Endothelial cell of umbilical vein (primary cell): Measurements from ENCODE around the gene IL10RB. TPM values are rescaled to one million over a fixed set of nuclear protein-coding genes. Genes with fewer than 3 reads are reported as not detected.

ENCODE experiments used
- BruUV-seq: library from RNA; stranded (reverse); fragments of 400-500 nt; replicated peaks from 2 replicates; lab custom pipeline; 2021; lab: Mats Ljungman, UMichigan
- CTCF ChIA-PET: fragments of 300-600, 350-600 bp; sonication (Branson Sonifier 250); formaldehyde crosslinking; loops from one replicate; lab custom pipeline; 2021; ENCODE audit warnings: antibody characterized with exemption, inconsistent platforms; lab: Charles Lee
- POLR2A ChIA-PET: fragments of 300-600, 350-600 bp; sonication (Branson Sonifier 250); formaldehyde crosslinking; loops from one replicate; lab custom pipeline; 2021; ENCODE audit warnings: antibody characterized with exemption, inconsistent platforms; lab: Charles Lee
- DNase-seq: peaks from one replicate; pipeline ENCODE4 v3.0.0-alpha.2; 2011; ENCODE audit warnings: low read depth, low spot score
- FAIRE-seq: peaks from 2 replicates; lab custom pipeline; 2011; peaks lifted over from hg19 to GRCh38; lab: Jason Lieb, UNC
- H2AFZ ChIP-seq: 2 replicates; pipeline ENCODE4 v1.6.0; 2012; ENCODE audit warnings: low read depth, low read length, control low read depth, inconsistent platforms
- H3K27ac ChIP-seq: 2 replicates; pipeline ENCODE4 v1.5.1; 2011; ENCODE audit warnings: low read depth, mild to moderate bottlenecking, control low read depth, low read length, moderate library complexity; ENCODE audit not compliant: insufficient read depth
- H3K27me3 ChIP-seq, 2 experiments: 2 replicates each; pipeline versions ENCODE4 v1.6.0 to v1.6.1; 2011; ENCODE audit warnings: low read length in 2 of 2, mixed read lengths in 1 of 2; ENCODE audit not compliant: control insufficient read depth in 2 of 2, insufficient read depth in 2 of 2
- H3K36me3 ChIP-seq, 2 experiments: 2 replicates in 1 of 2; 3 replicates in 1 of 2; pipeline ENCODE4 v1.5.1; 2011; ENCODE audit warnings: low read length in 2 of 2, mild to moderate bottlenecking in 1 of 2, moderate library complexity in 1 of 2; ENCODE audit not compliant: control insufficient read depth in 2 of 2, insufficient read depth in 2 of 2; ENCODE audit errors: extremely low read depth in 1 of 2
- H3K4me1 ChIP-seq: 3 replicates; pipeline ENCODE4 v1.5.1; 2011; ENCODE audit warnings: mild to moderate bottlenecking, low read length; ENCODE audit not compliant: control insufficient read depth, insufficient read depth; ENCODE audit errors: extremely low read depth
- H3K4me2 ChIP-seq: 2 replicates; pipeline ENCODE4 v1.6.1; 2011; ENCODE audit warnings: low read length, control low read depth, mixed read lengths; ENCODE audit not compliant: insufficient read depth
- H3K4me3 ChIP-seq, 3 experiments: fragments of 200-600 bp in 1 of 3; sonication (generic), shearing (Covaris generic) in 1 of 3; replicated peaks in 1 of 3; 2 replicates each; pipeline ENCODE4 v1.5.1; 2011 to 2016; ENCODE audit warnings: control low read depth in 3 of 3, low read length in 3 of 3, mild to moderate bottlenecking in 2 of 3, inconsistent platforms in 1 of 3, low read depth in 1 of 3, moderate library complexity in 1 of 3; ENCODE audit not compliant: insufficient read depth in 1 of 3
- H3K79me2 ChIP-seq: 2 replicates; pipeline ENCODE4 v1.6.0; 2012; ENCODE audit warnings: low read length, inconsistent platforms; ENCODE audit not compliant: control insufficient read depth, insufficient read depth
- H3K9ac ChIP-seq: replicated peaks from 2 replicates; pipeline ENCODE3; 2011; ENCODE audit warnings: low read length, control low read depth; ENCODE audit not compliant: insufficient read depth; ENCODE audit errors: extremely low read depth
- H3K9me1 ChIP-seq: replicated peaks from 3 replicates; pipeline ENCODE4 v1.6.0; 2011; ENCODE audit warnings: mild to moderate bottlenecking, low read length; ENCODE audit not compliant: control insufficient read depth, insufficient read depth; ENCODE audit errors: extremely low read depth
- H3K9me3 ChIP-seq: replicated peaks from 2 replicates; pipeline ENCODE4 v1.5.1; 2012; ENCODE audit warnings: low read length, inconsistent platforms; ENCODE audit not compliant: control insufficient read depth, insufficient read depth
- H4K20me1 ChIP-seq: replicated peaks from 2 replicates; pipeline ENCODE3; 2011; ENCODE audit warnings: mild to moderate bottlenecking, low read length; ENCODE audit not compliant: control insufficient read depth, insufficient read depth; ENCODE audit errors: extremely low read depth
- EZH2 ChIP-seq: IDR thresholded peaks from 2 replicates; pipeline ENCODE4 v1.6.1; 2012; ENCODE audit warnings: borderline replicate concordance, low read depth, mild to moderate bottlenecking, moderate library complexity, low read length, inconsistent platforms; ENCODE audit not compliant: severe bottlenecking
- FOS ChIP-seq: IDR thresholded peaks from 2 replicates; pipeline ENCODE4 v1.6.1; 2011; ENCODE audit warnings: mild to moderate bottlenecking, low read length, moderate library complexity, borderline replicate concordance; ENCODE audit not compliant: insufficient read depth
- GATA2 ChIP-seq: IDR thresholded peaks from 2 replicates; pipeline ENCODE4 v1.7.0; 2011; ENCODE audit warnings: low read depth, mild to moderate bottlenecking, moderate library complexity, mixed read lengths, low read length; ENCODE audit not compliant: insufficient read length, insufficient read depth
- JUN ChIP-seq: IDR thresholded peaks from 2 replicates; pipeline ENCODE4 v1.6.1; 2011; ENCODE audit warnings: borderline replicate concordance, low read depth; ENCODE audit not compliant: insufficient read length, insufficient read depth
- MAX ChIP-seq: IDR thresholded peaks from 2 replicates; pipeline ENCODE4 v1.6.1; 2011; ENCODE audit not compliant: insufficient read depth, insufficient read length
- MYC ChIP-seq: IDR thresholded peaks from one replicate; pipeline ENCODE4 v1.6.1; 2011; ENCODE audit warnings: mild to moderate bottlenecking, low read depth, low read length
- POLR2A ChIP-seq: IDR thresholded peaks from 2 replicates; pipeline ENCODE4 v1.6.1; 2012; ENCODE audit warnings: low read depth, mild to moderate bottlenecking, control low read depth, low read length
- POLR2AphosphoS5 ChIP-seq: IDR thresholded peaks from 2 replicates; pipeline ENCODE4 v1.6.1; 2012; ENCODE audit warnings: low read depth, mild to moderate bottlenecking, control low read depth, low read length, moderate library complexity; ENCODE audit not compliant: insufficient read depth
- dilution Hi-C: fragments of 300-500 bp; cut with MboI; formaldehyde crosslinking; loops from one replicate; pipeline ENCODE4 v1.15.0; 2019; ENCODE audit warnings: low sequenced_read_pairs; ENCODE audit not compliant: extremely low pct_ligation_motif_present
- intact Hi-C: fragments of 100-400 bp; cut with micrococcal nuclease; formaldehyde crosslinking; loops from one replicate; pipeline ENCODE4 v1.10.0; 2022
- polyA plus RNA-seq, 4 experiments: library from polyadenylated mRNA; depleted of rRNA in 3 of 4; stranded (reverse) in 3 of 4; unstranded in 1 of 4; fragments of >200 nt; gene quantifications; 2 replicates each; pipeline versions ENCODE4 v1.2.1 to v1.2.3, GENCODE V29; 2011 to 2012; ENCODE audit warnings: missing spikeins in 1 of 4
- total RNA-seq: library from RNA; stranded (reverse); gene quantifications from 2 replicates; pipeline ENCODE4 v1.2.3, GENCODE V29; 2021
- TF ChIP-seq, protein P1 (sequence below), 2 donors: IDR thresholded peaks; 1 replicate in 1 of 2; 2 replicates in 1 of 2; pipeline ENCODE4 v1.5.1; 2011; ENCODE audit warnings: low read length in 2 of 2, mild to moderate bottlenecking in 2 of 2, moderate library complexity in 2 of 2, control low read depth in 1 of 2, inconsistent platforms in 1 of 2, low read depth in 1 of 2; ENCODE audit not compliant: insufficient read depth in 1 of 2; ENCODE audit errors: extremely low read depth in 1 of 2

The IL10RB gene
- total and polyA plus RNA-seq, 2 donors (not counting 3 experiments of a cell fraction or from before 2014, with no cell fraction given), result 21.9 to 31.4 TPM

DNA sequence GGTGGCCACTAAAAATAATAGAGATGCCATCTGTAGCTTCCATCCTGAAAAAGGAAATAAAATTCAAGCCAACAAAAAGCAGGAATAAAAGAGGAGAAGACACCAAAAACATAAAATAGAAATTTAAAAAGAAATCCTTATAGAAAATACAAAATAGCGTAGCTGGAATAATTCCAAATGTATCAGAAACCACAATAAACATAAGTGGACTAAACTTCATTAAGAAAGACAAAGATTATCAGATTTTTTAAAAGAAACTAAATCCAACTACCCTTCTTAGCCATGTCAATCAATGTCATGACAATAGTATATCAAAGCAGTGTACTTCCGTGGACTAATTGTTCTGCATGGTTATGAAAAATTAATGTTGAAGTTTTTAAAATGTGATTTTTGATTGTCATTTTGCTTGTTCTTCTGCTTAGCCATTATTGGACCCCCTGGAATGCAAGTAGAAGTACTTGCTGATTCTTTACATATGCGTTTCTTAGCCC is 13.2 kb downstream of the IL10RB start:
- H3K4me3 ChIP-seq, result no peak overlapping the region
- H2AFZ ChIP-seq, result no peak overlapping the region
- BruUV-seq, result no TSS peak
- H3K79me2 ChIP-seq, result no peaks in the 10 kb centered on the region
- H3K27ac ChIP-seq, result no peak overlapping the region
- no peaks in the 10 kb centered on the region for H3K27me3 ChIP-seq
- H4K20me1 ChIP-seq, result no peaks in the 10 kb centered on the region
- no peaks in the 10 kb centered on the region for H3K4me1 ChIP-seq
- FAIRE-seq (no peak), DNase-seq (no peak)
- H3K4me2 ChIP-seq, result no peak overlapping the region
- intact Hi-C loops (no loop called here), dilution Hi-C loops (no loop called here)
- CTCF ChIA-PET, result no interaction called here
- TF ChIP-seq, protein P1, sequence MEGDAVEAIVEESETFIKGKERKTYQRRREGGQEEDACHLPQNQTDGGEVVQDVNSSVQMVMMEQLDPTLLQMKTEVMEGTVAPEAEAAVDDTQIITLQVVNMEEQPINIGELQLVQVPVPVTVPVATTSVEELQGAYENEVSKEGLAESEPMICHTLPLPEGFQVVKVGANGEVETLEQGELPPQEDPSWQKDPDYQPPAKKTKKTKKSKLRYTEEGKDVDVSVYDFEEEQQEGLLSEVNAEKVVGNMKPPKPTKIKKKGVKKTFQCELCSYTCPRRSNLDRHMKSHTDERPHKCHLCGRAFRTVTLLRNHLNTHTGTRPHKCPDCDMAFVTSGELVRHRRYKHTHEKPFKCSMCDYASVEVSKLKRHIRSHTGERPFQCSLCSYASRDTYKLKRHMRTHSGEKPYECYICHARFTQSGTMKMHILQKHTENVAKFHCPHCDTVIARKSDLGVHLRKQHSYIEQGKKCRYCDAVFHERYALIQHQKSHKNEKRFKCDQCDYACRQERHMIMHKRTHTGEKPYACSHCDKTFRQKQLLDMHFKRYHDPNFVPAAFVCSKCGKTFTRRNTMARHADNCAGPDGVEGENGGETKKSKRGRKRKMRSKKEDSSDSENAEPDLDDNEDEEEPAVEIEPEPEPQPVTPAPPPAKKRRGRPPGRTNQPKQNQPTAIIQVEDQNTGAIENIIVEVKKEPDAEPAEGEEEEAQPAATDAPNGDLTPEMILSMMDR (IDR thresholded peaks at IDR 0.05; ENCODE audit: extremely low read depth in 1 of 2, insufficient read depth in 1 of 2, low read depth in 1 of 2, low read length in 2 of 2), result no peak
- TF ChIP-seq MAX (no peak), EZH2 (no peak), POLR2A (no peak), MYC (no peak), FOS (no peak), GATA2 (no peak), JUN (no peak), POLR2AphosphoS5 (no peak)
- no peaks in the 10 kb centered on the region for H3K9me1 ChIP-seq
- H3K9me3 ChIP-seq, result no peaks in the 10 kb centered on the region
- H3K9ac ChIP-seq, result no peak overlapping the region
- peaks cover 0 to 3% of the 10 kb centered on the region in 2 experiments for H3K36me3 ChIP-seq
- POLR2A ChIA-PET, result interaction anchor here (0.5 kb wide), 1 partner anchor 259 kb away, joined by 5 read pairs; no protein-coding TSS in a partner anchor
